ENCODE results near the gene SCGB1C2.
A peak's percentile ranks its signal among the peaks of the same experiment; 100 is the strongest.
"Not testable (repeated sequence)": the region's sequence is repeated elsewhere in the genome, so short reads cannot be mapped to it uniquely, and the experiment has no call there.

SCGB1C2 gene

GRCh38 chr17:137166-137807 is at the start of gene SCGB1C2:
Gene SCGB1C2 (plus strand): TSS chr17:137569. CDS start chr17:137591, 22 bp downstream.
- FAIRE-seq; DNase-seq (ENCODE audit: insufficient read length, low spot score): not testable (repeated sequence)

- not testable (repeated sequence) for FAIRE-seq; DNase-seq (ENCODE audit: insufficient read length, low spot score)
Measured at GRCh38 chr17:113111-113510, 24.3 kb upstream of the SCGB1C2 start.

- FAIRE-seq; DNase-seq (ENCODE audit: insufficient read length, low spot score): not testable (repeated sequence)
Measured at GRCh38 chr17:118339-118917, 18.9 kb upstream of the SCGB1C2 start.

GRCh38 chr17:133932-134331 is 3.4 kb upstream of the SCGB1C2 start:
- not testable (repeated sequence) for FAIRE-seq; DNase-seq (ENCODE audit: insufficient read length, low spot score)

GRCh38 chr17:134332-134785 is 3.0 kb upstream of the SCGB1C2 start:
- not testable (repeated sequence) for DNase-seq (ENCODE audit: insufficient read length, low spot score); FAIRE-seq

GRCh38 chr17:135022-135421 is 2.3 kb upstream of the SCGB1C2 start:
- FAIRE-seq; DNase-seq (ENCODE audit: insufficient read length, low spot score): not testable (repeated sequence)

GRCh38 chr17:135895-136294 is 1.5 kb upstream of the SCGB1C2 start:
- not testable (repeated sequence) for DNase-seq (ENCODE audit: insufficient read length, low spot score); FAIRE-seq

GRCh38 chr17:136531-136930 is 838 bp upstream of the SCGB1C2 start:
- not testable (repeated sequence) for DNase-seq (ENCODE audit: insufficient read length, low spot score); FAIRE-seq

GRCh38 chr17:139401-140205 is 2.2 kb downstream of the SCGB1C2 start:
- DNase-seq (ENCODE audit: insufficient read length, low spot score); FAIRE-seq: not testable (repeated sequence)

GRCh38 chr17:142102-142661 is 4.8 kb downstream of the SCGB1C2 start:
- no peak for FAIRE-seq

GRCh38 chr17:142876-143784 is 5.8 kb downstream of the SCGB1C2 start:
- no peak for FAIRE-seq
- no peak for DNase-seq (ENCODE audit: insufficient read length, low spot score)

More at GRCh38 chr17:142102-142661, 4.8 kb downstream of the SCGB1C2 start:
- DNase-seq (ENCODE audit: insufficient read length, low spot score), result peak; percentile 38

GRCh38 chr17:143785-144281 is 6.5 kb downstream of the SCGB1C2 start:
- DNase-seq (ENCODE audit: insufficient read length, low spot score) (peak; percentile 85), FAIRE-seq (no peak)

- DNase-seq (ENCODE audit: insufficient read length, low spot score) (no peak), FAIRE-seq (no peak)
Measured at GRCh38 chr17:144936-145670, 7.7 kb downstream of the SCGB1C2 start.

GRCh38 chr17:145671-146541 is 8.5 kb downstream of the SCGB1C2 start:
- no peak for FAIRE-seq
- no peak for DNase-seq (ENCODE audit: insufficient read length, low spot score)

GRCh38 chr17:146546-146945 is 9.2 kb downstream of the SCGB1C2 start:
- no peak for FAIRE-seq
- DNase-seq (ENCODE audit: insufficient read length, low spot score), result no peak

- DNase-seq (ENCODE audit: insufficient read length, low spot score) (no peak), FAIRE-seq (no peak)
Measured at GRCh38 chr17:146983-147761, 9.8 kb downstream of the SCGB1C2 start.
